ENCODE data around the gene SERPINA4.

Gene SERPINA4

DNA sequence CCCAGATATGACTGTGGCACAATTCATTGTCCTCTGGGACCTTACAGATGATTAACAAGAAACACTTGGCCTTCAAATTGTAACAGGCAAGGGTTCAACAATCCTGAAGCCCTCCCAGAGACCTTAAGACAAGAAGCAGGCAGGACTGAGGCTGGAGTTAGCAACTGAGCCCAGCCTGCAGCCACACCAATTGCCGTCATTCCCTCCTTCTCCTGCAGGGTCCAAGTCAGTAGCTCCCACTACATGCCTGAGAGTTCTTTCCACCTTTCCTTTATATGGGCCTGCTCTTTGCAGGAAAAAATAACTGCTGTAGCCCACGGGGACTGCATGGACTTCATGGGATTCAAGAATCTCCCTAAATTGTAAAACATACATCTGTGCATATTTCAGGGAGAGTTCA is 2.4 kb upstream of the SERPINA4 start:
- Histone ChIP-seq H3K27me3 (ENCODE audit: control insufficient read depth, insufficient read depth, low read length) (no peaks in the 10 kb centered on the region), H3K27ac (ENCODE audit: low read depth, low read length) (no peak overlapping the region), H3K4me1 (ENCODE audit: control insufficient read depth, insufficient read depth, low read length) (no peaks in the 10 kb centered on the region), H3K9ac (ENCODE audit: low read length) (no peak overlapping the region), H3K9me3 (ENCODE audit: control insufficient read depth, insufficient read depth, low read depth, low read length) (peaks cover 12% of the 10 kb centered on the region), H3K4me3 (ENCODE audit: low read depth, low read length) (no peak overlapping the region), H3K36me3 (ENCODE audit: control insufficient read depth, insufficient read depth, low read length) (no peaks in the 10 kb centered on the region)

DNA sequence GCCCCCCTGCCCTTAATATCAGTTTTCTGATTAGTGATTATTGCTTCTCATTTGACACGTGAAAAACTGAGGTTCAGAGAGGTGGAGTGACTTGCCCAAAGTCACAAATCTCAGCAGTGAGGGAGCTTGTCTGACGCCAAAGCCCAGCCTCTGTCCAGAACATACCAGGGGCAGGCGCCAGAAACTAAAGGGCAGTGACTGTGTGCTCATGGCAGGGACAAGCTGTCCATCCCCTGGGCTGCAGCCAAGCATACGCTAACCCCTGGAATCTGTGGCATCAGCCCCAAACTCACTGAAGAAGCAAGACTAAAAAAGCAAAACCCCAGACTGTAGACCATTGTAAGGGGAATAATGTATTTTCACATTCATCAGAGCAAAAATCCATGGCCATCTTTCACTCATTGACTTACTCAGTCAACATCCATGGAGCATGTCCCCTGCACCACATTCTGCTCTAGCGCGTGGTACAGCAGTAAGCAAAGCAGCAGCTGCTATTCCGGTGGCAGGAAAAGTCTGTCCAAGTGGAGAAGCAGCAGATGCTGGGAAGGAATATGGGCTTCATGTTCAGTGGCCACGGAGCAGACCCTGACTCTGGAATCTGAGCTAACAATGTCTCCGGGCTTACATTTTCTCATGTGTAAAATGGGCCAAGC is 1.5 kb upstream of the SERPINA4 start:
- no peaks in the 10 kb centered on the region for H3K27me3 ChIP-seq (ENCODE audit: control insufficient read depth, insufficient read depth, low read length)
- H3K9me3 ChIP-seq (ENCODE audit: control insufficient read depth, insufficient read depth, low read depth, low read length) = peaks cover 12% of the 10 kb centered on the region
- H3K4me1 ChIP-seq (ENCODE audit: control insufficient read depth, insufficient read depth, low read length) = no peaks in the 10 kb centered on the region
- H3K36me3 ChIP-seq (ENCODE audit: control insufficient read depth, insufficient read depth, low read length) = no peaks in the 10 kb centered on the region
- H3K4me3 ChIP-seq (ENCODE audit: low read depth, low read length) = no peak overlapping the region
- H3K27ac ChIP-seq (ENCODE audit: low read depth, low read length) = no peak overlapping the region
- H3K9ac ChIP-seq (ENCODE audit: low read length) = no peak overlapping the region

DNA sequence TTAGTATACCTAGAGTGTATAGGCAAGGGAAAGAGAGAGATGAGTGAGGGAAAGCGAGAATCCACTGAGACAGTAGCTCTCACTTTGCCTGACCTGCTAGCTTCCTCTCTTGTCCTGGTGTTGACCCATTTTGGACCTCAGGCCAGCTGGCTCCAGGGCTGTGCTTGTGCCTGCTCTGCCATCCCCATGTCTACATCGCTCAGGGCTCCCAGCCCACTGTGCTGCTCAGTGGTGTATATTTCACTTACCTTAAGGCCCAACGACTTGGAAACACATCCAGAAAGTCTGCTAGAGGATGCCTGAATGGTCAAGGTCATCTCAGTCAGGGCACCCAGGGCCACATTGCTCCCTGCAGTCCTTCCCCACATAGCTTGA is 964 bp upstream of the SERPINA4 start:
- Histone ChIP-seq H3K9ac (ENCODE audit: low read length) (no peak overlapping the region), H3K27ac (ENCODE audit: low read depth, low read length) (no peak overlapping the region), H3K4me1 (ENCODE audit: control insufficient read depth, insufficient read depth, low read length) (no peaks in the 10 kb centered on the region), H3K4me3 (ENCODE audit: low read depth, low read length) (no peak overlapping the region), H3K9me3 (ENCODE audit: control insufficient read depth, insufficient read depth, low read depth, low read length) (peaks cover 12% of the 10 kb centered on the region), H3K27me3 (ENCODE audit: control insufficient read depth, insufficient read depth, low read length) (no peaks in the 10 kb centered on the region), H3K36me3 (ENCODE audit: control insufficient read depth, insufficient read depth, low read length) (no peaks in the 10 kb centered on the region)

DNA sequence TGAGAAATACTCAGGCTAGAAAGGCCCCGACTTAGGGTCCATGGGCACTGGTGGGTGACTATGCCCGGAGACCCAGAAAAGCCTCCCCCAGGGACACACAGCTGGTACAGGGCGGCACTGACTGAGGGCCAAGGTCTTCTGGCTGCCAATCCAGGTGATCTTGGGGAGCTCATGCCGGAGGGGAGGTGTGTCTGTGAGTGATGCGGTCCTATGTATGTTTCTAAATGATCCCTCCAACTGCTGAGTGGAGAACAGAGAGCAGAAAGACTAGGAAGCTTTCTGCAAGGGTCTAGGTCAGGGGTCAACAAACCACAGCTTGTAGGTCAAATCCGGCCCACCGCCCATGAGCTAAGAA is 391 bp downstream of the SERPINA4 start:
- peaks cover 11% of the 10 kb centered on the region for H3K9me3 ChIP-seq (ENCODE audit: control insufficient read depth, insufficient read depth, low read depth, low read length)
- no peaks in the 10 kb centered on the region for H3K4me1 ChIP-seq (ENCODE audit: control insufficient read depth, insufficient read depth, low read length)
- H3K27ac ChIP-seq (ENCODE audit: low read depth, low read length) = no peak overlapping the region
- H3K9ac ChIP-seq (ENCODE audit: low read length) = no peak overlapping the region
- H3K27me3 ChIP-seq (ENCODE audit: control insufficient read depth, insufficient read depth, low read length) = no peaks in the 10 kb centered on the region
- H3K4me3 ChIP-seq (ENCODE audit: low read depth, low read length) = no peak overlapping the region
- H3K36me3 ChIP-seq (ENCODE audit: control insufficient read depth, insufficient read depth, low read length) = no peaks in the 10 kb centered on the region

DNA sequence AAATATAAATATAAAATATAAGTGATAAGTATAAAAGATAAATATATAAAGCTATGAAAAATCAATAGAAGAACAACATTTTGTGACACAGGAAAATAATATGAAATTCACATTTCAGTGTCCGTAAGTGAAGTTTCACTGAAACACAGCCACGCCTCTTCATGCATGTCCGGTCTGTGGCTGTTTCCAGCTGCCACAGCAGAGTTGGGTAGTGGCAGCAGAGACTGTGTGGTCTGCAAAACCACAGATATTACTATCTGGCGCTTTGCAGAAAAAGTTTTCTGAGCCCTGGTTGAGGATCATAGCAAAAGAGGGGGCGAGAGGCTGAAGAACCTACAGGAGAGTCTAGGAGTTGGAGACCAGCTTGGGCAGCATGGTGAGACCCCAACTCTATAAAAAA is 780 bp downstream of the SERPINA4 start:
- no peaks in the 10 kb centered on the region for H3K27me3 ChIP-seq (ENCODE audit: control insufficient read depth, insufficient read depth, low read length)
- no peaks in the 10 kb centered on the region for H3K4me1 ChIP-seq (ENCODE audit: control insufficient read depth, insufficient read depth, low read length)
- no peak overlapping the region for H3K27ac ChIP-seq (ENCODE audit: low read depth, low read length)
- no peak overlapping the region for H3K4me3 ChIP-seq (ENCODE audit: low read depth, low read length)
- H3K9me3 ChIP-seq (ENCODE audit: control insufficient read depth, insufficient read depth, low read depth, low read length) = peaks cover 8% of the 10 kb centered on the region
- no peaks in the 10 kb centered on the region for H3K36me3 ChIP-seq (ENCODE audit: control insufficient read depth, insufficient read depth, low read length)
- H3K9ac ChIP-seq (ENCODE audit: low read length) = no peak overlapping the region

DNA sequence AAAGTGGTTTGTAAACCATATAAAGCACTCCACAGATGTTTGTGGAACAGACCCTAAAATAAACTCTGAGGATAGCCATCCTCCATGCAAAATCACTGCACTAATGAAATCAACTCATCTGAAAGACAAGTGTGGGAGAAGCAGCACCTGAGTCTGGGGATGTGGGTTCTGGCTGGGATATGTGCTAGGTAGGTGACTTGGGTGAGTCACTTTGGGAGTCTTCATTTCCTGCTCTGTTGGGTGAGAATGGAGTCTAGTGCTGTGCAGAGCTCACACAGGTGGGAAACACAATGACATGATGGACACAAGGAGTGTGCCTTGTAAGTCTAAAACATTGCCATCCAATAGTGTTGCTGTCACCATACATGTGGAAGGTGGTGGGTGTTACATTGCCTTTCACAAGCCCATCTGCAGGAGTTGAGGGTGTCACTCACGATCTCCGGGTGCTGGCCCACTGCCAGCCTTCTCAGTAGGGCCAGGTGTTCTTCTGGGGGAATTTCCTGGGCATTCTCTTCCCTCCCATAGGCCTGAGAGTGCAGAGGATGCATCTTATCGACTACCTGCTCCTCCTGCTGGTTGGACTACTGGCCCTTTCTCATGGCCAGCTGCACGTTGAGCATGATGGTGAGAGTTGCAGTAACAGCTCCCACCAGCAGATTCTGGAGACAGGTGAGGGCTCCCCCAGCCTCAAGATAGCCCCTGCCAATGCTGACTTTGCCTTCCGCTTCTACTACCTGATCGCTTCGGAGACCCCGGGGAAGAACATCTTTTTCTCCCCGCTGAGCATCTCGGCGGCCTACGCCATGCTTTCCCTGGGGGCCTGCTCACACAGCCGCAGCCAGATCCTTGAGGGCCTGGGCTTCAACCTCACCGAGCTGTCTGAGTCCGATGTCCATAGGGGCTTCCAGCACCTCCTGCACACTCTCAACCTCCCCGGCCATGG is 2.0 kb downstream of the SERPINA4 start:
- Histone ChIP-seq H3K36me3 (ENCODE audit: control insufficient read depth, insufficient read depth, low read length) (no peaks in the 10 kb centered on the region), H3K27me3 (ENCODE audit: control insufficient read depth, insufficient read depth, low read length) (no peaks in the 10 kb centered on the region), H3K4me1 (ENCODE audit: control insufficient read depth, insufficient read depth, low read length) (no peaks in the 10 kb centered on the region), H3K4me3 (ENCODE audit: low read depth, low read length) (no peak overlapping the region), H3K9ac (ENCODE audit: low read length) (no peak overlapping the region), H3K9me3 (ENCODE audit: control insufficient read depth, insufficient read depth, low read depth, low read length) (no peaks in the 10 kb centered on the region), H3K27ac (ENCODE audit: low read depth, low read length) (no peak overlapping the region)

DNA sequence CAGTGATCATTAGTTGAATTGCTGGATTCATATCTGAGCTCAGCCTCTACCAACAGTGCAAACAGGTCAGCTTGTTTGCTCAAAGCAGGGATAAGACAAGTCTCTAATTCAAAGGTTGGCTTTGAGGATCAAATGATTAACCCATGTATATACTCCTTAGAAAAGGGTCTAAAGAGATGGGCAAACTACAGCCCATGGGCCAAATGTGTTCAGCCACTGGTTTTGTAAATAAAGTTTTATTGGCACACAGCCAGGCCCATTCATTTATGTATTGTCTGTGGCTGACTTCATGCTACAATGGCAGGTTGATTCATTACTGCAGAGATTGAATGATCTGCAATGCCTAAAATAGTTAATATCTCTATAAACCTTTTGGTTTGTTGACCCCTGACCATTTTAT is 3.1 kb downstream of the SERPINA4 start:
- no peaks in the 10 kb centered on the region for H3K9me3 ChIP-seq (ENCODE audit: control insufficient read depth, insufficient read depth, low read depth, low read length)
- no peaks in the 10 kb centered on the region for H3K27me3 ChIP-seq (ENCODE audit: control insufficient read depth, insufficient read depth, low read length)
- H3K4me1 ChIP-seq (ENCODE audit: control insufficient read depth, insufficient read depth, low read length) = no peaks in the 10 kb centered on the region
- H3K4me3 ChIP-seq (ENCODE audit: low read depth, low read length) = no peak overlapping the region
- no peaks in the 10 kb centered on the region for H3K36me3 ChIP-seq (ENCODE audit: control insufficient read depth, insufficient read depth, low read length)
- no peak overlapping the region for H3K27ac ChIP-seq (ENCODE audit: low read depth, low read length)
- H3K9ac ChIP-seq (ENCODE audit: low read length) = no peak overlapping the region

DNA sequence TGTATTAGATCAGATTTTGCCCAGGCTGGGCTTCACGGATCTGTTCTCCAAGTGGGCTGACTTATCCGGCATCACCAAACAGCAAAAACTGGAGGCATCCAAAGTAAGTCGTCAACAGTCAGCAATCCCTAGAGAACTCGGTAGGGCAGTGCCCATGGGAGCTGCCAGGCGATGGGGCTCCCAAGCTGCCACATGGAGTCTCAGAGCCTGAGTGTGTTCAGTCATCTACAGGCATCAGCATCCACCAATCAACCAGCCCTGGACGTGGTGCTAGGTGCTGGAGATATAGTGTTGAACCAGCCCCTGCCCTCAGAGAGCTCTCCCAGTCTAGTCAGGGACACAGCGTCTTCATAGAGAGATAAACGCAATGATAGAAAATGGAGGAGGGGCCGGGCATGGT is 6.9 kb downstream of the SERPINA4 start:
- H3K9ac ChIP-seq (ENCODE audit: low read length) = no peak overlapping the region
- no peaks in the 10 kb centered on the region for H3K36me3 ChIP-seq (ENCODE audit: control insufficient read depth, insufficient read depth, low read length)
- H3K27me3 ChIP-seq (ENCODE audit: control insufficient read depth, insufficient read depth, low read length) = no peaks in the 10 kb centered on the region; the same call in 1 of the 2 replicates
- no peaks in the 10 kb centered on the region for H3K9me3 ChIP-seq (ENCODE audit: control insufficient read depth, insufficient read depth, low read depth, low read length)
- H3K27ac ChIP-seq (ENCODE audit: low read depth, low read length) = no peak overlapping the region
- no peaks in the 10 kb centered on the region for H3K4me1 ChIP-seq (ENCODE audit: control insufficient read depth, insufficient read depth, low read length)
- no peak overlapping the region for H3K4me3 ChIP-seq (ENCODE audit: low read depth, low read length)

DNA sequence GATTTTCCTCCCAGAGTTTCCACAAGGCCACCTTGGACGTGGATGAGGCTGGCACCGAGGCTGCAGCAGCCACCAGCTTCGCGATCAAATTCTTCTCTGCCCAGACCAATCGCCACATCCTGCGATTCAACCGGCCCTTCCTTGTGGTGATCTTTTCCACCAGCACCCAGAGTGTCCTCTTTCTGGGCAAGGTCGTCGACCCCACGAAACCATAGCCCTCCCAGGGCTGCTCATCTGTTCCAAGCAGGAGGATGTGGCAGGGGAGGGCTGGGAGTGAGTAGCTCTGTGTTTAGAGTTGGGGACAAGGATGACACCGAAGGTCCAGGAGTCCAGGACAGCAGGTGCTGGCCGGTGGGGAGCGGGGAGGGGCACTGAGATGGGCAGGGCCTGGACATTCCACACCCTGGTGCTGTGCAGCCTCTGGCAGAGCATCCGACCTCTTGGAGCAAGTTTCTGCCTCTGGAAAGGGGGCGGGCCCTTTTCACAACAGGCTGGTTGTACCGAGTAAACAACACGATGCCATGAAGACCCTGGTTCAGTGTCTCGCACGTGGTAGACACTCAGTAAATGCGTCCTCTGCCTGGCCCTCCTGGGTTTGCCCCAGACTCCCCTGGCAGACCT is 8.2 kb downstream of the SERPINA4 start:
- no peaks in the 10 kb centered on the region for H3K4me1 ChIP-seq (ENCODE audit: control insufficient read depth, insufficient read depth, low read length)
- no peak overlapping the region for H3K27ac ChIP-seq (ENCODE audit: low read depth, low read length)
- H3K9me3 ChIP-seq (ENCODE audit: control insufficient read depth, insufficient read depth, low read depth, low read length) = no peaks in the 10 kb centered on the region
- no peak overlapping the region for H3K4me3 ChIP-seq (ENCODE audit: low read depth, low read length)
- no peaks in the 10 kb centered on the region for H3K36me3 ChIP-seq (ENCODE audit: control insufficient read depth, insufficient read depth, low read length)
- no peak overlapping the region for H3K9ac ChIP-seq (ENCODE audit: low read length)
- H3K27me3 ChIP-seq (ENCODE audit: control insufficient read depth, insufficient read depth, low read length) = no peaks in the 10 kb centered on the region; the same call in 1 of the 2 replicates

DNA sequence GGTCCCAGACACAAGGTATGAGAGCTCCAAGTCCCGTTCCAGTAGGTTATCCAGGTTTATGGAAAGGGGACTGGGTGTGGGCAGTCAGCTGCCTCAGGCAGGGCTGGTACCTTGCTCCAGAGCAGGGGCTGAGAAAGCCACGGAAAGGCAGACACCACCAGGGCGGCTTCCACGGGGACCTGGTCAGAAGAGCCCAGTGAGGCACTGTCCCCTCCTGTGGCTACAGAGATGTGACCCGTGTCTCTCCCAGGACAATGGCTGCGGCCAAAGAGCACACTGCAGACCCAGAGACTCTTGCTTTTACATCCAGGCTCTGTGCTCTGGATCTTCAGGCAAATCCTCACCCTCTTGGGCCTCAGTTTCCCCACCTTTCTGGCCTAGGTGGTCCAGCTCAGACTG is 8.8 kb downstream of the SERPINA4 start:
- no peaks in the 10 kb centered on the region for H3K9me3 ChIP-seq (ENCODE audit: control insufficient read depth, insufficient read depth, low read depth, low read length)
- H3K4me1 ChIP-seq (ENCODE audit: control insufficient read depth, insufficient read depth, low read length) = no peaks in the 10 kb centered on the region
- H3K9ac ChIP-seq (ENCODE audit: low read length) = no peak overlapping the region
- H3K27ac ChIP-seq (ENCODE audit: low read depth, low read length) = no peak overlapping the region
- no peaks in the 10 kb centered on the region for H3K36me3 ChIP-seq (ENCODE audit: control insufficient read depth, insufficient read depth, low read length)
- H3K27me3 ChIP-seq (ENCODE audit: control insufficient read depth, insufficient read depth, low read length) = no peaks in the 10 kb centered on the region; the same call in 1 of the 2 replicates
- no peak overlapping the region for H3K4me3 ChIP-seq (ENCODE audit: low read depth, low read length)

DNA sequence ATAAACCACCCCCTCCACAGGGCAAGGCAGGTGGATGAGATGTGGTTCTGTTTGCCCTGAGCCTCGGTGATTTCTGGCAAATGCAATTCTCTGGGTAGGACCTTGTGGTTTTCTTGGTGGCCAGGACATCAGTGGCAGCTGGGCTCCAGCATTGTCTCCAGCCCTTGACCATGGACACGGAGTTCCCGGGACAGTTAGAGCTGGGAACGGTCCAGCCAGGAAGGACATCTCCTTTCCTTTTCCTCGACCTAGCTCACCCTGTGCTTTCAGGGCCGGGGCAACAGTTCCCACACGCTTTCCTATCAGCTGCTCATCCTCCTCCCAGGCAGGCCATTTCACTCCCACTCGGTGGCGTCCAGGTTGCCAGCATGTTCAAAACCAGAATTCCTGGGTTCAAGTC is 9.2 kb downstream of the SERPINA4 start:
- Histone ChIP-seq H3K4me3 (ENCODE audit: low read depth, low read length) (no peak overlapping the region), H3K9ac (ENCODE audit: low read length) (no peak overlapping the region), H3K4me1 (ENCODE audit: control insufficient read depth, insufficient read depth, low read length) (no peaks in the 10 kb centered on the region), H3K27ac (ENCODE audit: low read depth, low read length) (no peak overlapping the region), H3K9me3 (ENCODE audit: control insufficient read depth, insufficient read depth, low read depth, low read length) (no peaks in the 10 kb centered on the region), H3K27me3 (ENCODE audit: control insufficient read depth, insufficient read depth, low read length) (no peaks in the 10 kb centered on the region; the same call in 1 of the 2 replicates), H3K36me3 (ENCODE audit: control insufficient read depth, insufficient read depth, low read length) (no peaks in the 10 kb centered on the region)

Measured in HUES6 (cell line).